NCI-H146 treated with DMSO at 0.1 percent for 48 hours (cell line): ENCODE measurements around the gene NKAIN4.

Experiments used
- DNase-seq: peaks from one replicate; lab custom pipeline; 2025; ENCODE audit not compliant: unreplicated experiment; lab: John Stamatoyannopoulos, UW

The NKAIN4 gene

DNA sequence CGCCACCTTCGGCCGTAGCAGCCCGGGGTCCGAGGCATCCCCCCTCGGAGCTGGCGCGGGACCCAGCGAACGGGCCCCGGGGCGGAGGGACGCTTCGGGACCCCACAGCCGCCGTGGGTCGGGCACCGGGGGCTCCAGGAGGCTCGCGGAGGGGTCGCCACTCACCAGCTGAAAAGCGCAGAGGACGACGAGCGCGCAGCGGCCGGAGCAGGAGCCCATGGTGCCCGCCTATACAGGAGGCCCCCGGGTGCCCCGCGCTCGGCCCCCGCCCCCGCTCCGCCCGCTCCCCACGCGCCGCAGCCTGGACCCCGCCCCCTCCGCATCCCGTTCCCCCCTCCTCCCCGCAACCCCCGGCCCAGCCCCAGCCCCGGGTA lies at the start of gene NKAIN4:
TSS of gene NKAIN4 (minus strand) at position 232 of the 374 bp plus-strand sequence. CDS start at position 219, 13 bp downstream.
- DNase-seq, result no peak

DNA sequence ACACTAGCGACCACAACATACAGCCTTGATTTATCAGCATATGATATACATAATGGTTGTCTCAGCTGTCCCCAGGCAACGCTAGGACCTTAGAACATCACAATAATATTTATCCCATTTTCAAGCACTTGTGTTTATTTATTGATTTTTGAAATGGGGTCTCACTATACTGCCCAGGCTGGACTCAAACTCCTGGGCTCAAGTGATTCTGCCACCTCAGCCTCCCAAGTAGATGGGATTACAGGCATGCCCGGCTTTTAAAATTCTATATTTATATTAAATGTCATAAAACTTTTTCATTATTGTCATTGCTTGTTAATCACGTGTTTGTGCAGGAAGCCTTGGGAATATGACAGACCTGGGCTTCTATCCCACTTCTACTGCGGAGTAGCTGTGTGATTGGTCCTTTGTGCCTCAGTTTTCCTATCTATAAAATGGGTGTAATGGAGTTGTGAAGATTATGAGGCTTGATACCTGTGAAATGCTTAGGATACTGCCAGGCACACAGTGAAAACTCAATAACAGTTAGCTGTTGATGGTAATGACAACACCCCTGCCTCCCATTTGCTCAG lies 48.9 kb upstream of the NKAIN4 start:
- DNase-seq, result no peak

DNA sequence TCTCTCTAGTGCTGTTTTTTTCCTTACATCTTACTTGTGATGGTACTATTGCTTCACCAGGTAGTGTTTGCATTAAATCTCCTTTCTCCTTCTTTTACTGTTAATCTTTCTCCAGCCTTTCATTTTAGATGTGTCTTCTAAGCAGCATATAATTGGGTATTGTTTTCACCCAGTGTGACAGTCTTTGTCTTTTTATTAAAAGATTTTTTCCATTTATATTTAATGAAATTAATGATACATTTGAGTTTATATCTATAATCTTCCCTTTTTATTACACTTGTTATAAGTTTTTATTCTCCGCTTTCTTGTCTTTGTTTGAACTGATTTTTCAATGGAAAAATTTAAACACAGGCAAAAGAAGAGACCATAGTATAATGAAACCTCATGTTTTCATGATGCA lies 47.4 kb upstream of the NKAIN4 start:
- DNase-seq, result no peak

DNA sequence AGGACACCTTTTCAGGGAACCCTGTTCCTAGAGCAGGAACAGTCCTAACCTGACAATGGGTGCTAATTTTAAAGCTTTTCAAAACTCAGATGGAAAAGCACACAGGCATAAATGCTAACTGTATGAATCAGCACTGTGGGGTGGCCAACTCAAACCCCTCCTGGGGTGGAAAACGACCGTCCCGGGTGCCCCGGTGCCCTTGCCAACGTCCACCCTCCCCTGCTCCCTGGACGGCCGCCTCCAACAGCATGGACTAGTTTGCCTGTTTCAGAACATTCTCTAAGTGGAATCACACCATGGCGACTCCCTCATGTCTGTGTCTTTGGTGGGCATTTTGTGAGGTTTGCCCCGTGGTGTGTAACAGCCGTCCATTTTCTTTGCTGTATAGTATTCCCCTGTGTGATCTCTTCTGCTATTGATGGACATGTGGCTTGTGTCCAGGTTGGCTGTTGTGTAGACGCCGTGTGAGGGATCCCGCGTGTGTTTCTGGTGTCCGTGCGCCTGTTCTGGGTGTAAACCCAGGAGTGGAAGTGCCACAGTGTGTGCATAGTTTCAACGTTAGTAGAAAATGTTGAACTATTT lies 44.6 kb upstream of the NKAIN4 start:
- DNase-seq, result no peak

DNA sequence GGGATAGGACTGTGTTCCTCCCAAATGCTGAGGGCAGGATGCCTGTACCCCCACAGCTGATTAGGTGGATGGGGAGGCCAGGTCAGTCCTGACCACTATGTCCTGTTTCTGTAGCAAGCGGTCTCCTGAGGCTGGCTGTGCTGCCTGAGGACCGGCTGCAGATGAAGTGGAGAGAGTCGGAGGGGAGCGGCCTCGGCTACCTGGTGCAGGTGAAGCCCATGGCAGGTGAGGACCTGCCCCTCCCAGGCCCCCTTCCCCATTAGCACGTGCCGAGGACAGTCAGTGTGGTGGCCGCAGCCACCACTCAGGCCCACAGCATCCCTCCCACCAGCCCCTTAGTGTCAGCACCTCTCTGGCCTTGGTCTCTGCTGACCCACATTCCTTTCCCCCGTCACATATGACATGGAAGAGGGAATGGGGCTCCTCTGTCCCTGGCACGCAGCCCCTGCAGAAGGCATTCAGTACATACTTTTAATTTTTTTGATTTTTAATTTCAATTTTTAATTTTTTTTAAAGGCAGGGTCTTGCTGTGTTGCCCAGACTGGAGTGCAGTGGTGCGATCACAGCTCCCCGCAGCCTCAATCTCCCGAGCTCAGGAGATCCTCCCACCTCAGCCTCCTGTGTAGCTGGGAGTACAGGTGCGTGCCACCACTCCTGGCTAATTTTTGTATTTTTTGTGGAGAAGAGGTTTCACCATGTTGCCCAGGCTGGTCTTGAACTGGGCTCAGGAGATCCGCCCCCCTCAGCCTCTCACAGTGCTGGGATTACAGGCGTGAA lies 43.7 kb upstream of the NKAIN4 start:
- DNase-seq, result no peak

DNA sequence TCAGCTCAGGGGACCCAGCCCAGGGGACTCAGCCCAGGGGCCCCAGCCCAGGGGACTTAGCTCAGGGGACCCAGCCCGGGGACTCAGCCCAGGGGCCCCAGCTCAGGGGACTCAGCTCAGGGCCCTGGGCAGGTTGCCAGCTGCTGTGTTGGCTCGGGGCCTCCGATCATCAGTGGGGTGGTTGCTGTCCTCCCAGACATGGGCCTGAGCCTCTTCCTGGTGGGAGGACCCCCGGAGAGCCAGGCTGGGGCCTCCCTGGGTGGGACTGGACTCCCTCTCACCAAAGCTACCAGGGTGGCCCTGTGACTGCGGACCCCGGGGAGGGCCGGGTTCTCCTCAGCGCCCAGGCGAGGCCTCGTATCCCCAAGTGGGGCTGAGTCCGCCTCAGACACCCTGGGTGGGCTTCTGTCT lies 43.1 kb upstream of the NKAIN4 start:
- no peak for DNase-seq

DNA sequence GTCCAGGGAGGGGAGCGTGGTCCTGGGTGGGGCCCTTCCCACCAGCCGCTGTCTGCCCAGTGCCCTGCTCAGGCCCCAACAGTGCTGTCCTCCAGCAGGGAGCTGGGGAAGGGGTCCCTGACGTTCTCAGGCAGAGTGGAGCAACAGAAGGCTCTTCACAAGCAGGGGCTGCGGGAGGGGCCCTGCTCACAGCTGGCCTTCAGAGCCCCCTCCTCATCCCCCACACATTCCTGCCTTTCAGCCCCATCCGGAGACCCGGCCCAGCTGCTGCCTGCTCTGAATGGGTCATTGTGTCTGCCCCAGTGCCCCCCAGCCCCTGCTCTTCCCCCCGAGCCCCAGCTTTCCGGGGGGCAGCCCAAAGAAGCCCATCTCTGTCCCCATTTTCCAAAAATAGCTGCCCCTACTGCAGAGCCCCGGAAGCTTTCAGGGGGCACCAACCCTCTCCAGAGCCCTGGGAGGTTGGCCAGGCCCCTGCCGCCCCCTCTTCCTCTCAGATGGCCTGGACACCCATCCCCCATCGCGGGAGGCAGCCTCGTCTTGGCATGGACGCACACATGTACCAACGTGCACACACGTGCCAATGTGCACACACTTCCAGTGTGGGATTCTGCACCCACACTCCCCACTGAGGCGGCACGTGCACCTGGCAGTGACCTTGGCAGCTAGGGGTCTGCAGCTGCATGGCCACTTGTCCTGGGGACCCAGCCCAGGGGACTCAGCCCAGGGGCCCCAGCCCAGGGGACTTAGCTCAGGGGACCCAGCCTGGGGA lies 42.5 kb upstream of the NKAIN4 start:
- no peak for DNase-seq

DNA sequence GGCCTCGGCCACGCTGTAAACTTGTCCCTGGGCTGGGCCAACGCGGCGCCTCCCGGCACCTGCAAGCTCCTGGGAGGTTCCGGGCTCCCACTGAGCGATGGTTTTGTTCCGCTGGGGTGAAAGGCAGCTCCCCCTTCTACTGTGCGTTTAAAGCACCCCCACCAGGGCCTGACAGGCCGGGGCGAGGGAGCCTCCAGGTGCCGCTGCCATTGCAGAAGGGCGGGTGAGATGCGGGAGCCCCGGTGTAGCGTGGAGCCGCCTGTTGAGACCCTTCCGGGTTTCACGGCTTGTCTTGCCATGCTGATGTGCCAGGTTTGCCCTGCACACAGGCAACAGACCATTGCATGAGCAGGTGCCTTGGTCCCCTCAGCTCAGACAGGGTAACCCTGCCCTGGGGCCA lies 41.6 kb upstream of the NKAIN4 start:
- peak; percentile 15 for DNase-seq

DNA sequence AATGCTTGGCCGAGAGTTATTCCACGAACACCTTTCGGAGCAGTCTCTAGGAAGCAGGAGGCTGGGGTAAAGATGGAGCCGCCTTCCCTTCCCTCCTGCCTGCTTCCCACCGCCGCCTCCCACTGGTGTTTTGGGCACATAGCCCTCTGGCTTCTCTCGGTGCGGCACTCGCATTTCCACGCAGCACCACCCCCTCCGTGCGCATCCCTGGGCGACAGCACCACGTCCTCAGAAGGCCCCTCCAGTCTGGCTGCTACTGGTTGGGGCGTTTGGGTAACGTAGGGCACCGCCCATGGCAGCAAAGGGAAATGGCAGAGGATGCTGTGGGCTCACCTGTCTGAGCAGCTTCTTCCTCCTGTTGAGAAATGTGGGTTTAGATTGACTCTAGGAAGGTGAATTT lies 41.2 kb upstream of the NKAIN4 start:
- no peak for DNase-seq

DNA sequence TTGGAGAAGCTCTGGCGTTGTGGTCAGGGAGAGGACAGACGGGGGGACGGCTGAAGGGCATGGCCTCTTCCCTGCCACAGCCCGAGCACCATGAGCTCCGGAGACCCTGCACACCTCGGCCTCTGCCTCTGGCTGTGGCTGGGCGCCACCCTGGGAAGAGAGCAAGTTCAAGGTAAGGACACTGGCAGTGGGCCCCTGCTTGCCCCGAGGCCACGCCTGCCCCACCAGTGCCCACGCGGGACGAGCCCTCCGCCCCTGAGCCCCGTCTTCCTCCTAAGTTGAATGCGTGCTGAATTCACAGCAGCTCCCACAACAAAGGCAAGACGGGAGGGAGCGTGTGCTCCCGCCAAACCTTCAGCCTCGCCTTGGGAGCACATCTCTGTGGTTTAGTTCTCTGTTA lies 40.8 kb upstream of the NKAIN4 start:
- DNase-seq, result no peak

DNA sequence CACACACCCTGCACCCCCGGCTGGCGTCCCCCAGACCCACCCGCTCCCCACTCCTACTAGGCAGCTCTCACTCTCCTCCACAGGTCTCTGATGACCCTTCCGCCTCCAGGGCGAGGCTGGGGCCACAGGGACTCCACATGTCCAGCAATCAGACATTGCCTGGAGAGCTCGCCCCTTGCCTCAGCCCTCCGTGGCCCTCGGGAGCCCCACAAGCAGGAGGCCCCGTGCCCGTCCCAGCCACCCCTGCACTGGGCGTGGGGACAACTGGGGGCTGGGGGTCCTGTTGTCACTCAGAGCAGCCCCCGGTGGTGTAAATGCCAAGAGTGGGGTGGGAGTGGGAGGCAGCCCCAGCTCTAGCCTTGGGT lies 40.3 kb upstream of the NKAIN4 start:
- DNase-seq, result no peak

DNA sequence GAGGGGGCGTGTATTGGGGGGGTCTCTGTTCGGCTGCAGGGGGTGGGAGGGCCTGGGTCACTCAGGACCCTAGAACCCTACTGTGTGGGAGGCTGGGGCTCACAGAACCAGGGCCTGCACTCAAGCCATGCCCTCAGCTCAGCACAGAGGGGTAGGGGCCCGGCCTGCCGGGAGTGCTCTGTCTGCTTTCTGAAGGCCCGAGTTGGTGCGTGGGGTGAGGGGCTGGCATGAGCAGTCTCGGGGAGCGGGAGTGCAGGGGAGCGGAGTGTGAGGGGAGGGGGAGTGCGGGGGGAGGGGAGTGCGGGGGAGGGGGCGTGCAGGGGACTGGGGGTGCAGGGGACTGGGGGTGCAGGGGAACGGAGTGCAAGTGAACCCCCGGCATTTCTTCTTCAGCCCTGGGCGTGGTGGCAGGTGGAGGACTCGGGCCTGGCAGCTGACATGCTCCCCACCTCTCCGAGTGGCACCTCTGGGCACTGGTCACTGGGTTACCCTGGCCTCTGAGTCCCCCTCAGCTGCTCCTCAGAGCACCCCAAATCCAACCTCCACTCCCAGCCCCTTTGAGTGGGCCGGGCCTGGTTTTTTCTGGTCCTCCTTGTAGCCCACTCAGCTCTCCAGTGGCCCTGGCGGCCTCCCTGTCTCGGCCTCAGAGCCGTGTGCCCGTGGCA lies 39.7 kb upstream of the NKAIN4 start:
- no peak for DNase-seq

DNA sequence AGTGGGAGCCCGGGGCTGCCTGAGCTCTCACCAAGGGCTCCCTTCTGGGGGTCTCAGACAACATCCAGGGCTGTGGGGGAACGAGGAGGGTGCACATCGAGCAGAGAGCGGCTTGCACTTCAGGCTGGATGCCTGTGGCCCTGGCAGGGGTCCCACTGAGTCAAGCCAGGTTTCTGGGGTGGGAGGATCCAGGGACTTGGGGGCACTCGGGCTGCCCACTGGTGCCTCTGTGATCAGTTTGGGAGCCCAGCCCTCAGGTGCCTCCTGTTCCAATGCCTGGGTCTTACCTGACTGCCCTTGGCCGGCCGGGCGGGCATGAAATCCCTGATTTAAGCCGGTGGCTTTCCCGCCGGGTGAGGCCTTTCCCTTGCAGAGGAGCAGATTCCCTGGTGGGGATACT lies 39.2 kb upstream of the NKAIN4 start:
- no peak for DNase-seq

DNA sequence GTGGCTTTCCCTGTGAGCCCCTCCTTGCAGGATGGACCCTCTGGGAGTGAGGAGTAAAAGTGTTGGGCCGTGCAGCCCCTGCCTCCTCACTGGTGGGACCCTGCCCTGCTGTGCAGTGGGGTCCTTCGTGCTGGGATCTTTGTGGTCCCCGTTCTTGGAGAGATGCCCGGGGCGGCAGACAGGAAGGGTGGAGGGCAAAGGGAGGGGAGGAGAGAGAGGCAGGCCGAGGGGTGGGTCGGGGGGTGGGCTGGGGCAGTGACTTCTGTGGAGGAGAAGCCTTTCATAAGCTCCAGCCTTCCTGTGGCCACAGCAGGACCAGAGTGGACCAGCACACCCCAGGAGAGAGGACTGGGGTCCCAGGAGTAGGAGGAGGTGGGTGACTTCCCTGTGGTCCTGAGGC lies 38.6 kb upstream of the NKAIN4 start, which contains the start of gene COL20A1:
TSS of gene COL20A1 (plus strand) at position 283 of the 400 bp plus-strand sequence. CDS start 1,922 bp downstream, outside the sequence.
- DNase-seq, result no peak

DNA sequence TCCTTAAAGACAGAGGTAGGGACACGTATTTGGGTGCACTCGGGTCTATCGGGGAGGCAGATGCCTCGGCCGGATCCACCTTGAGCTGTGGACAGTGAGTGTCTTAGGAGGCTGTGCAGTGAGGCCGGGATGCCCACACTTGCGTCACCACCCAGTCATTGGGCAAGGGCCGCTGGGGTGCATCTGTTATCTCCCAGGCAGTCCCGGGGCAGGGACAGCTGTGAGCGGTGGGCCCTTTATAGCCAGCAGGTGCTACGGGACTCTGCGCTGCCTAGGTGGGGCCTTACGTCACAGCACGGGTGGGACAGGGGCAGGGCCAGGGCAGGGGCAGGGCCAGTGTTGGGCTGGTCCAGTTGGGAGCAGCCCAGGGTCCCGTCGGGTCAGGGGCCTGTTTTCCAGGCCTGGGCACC lies 38.0 kb upstream of the NKAIN4 start:
- no peak for DNase-seq

DNA sequence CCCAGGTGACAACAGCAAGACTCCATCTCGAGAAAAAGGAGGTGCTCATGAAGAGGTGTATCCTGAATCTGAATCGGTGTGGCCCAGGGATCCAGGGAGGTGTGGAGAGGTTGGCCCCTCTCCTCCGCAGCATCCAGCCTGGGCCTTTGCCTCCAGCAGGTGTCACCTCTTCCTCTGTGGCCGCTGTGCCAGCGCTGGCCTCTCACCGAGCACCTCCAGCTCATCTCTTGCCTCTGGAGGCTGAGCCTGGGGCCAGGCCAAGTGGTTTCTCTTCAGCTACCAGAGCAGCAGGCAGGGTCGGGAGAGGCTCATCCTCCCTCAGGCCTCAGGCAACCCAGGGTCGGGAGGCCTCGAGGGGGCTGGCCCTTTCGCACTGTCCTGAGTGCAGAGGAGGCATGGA lies 37.5 kb upstream of the NKAIN4 start:
- DNase-seq, result no peak

DNA sequence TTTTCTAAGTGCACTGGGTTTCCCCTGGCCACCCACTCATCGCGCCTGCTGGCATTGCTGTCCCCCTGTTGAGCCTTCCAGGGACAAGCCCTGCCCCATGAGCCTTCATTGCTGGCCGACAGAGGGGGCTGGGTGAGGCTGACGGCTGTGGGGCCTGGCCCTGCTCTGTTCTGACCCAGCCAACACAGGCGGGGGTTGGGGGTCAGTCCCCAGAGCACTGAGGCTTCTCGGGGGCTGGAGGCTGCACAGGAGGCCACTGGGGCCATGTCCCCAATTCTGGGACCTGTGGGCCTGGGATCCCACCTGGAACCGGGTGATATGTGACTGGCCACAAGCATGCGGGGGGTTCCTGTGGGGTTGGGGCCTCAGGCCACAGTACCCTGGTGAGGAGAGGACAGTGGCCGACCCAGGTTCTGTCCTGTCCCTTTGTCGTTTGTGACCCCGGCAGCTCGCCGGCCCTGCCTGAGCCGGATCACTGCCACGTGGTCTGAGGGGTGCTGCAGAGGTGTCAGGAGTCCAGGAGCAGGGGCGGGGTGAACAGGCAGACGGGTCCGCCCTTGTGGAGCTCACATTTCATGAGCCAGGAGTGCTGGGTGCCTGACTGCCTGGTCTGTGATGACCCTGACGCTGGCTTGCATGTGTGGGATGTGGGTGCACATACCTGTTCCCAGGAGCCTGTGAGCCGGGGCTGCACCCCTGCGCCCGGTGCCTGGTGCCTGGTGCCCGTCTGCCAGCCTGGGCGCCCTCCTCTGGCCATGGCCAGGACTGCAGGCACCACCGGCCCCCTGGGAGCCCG lies 36.6 kb upstream of the NKAIN4 start:
- no peak for DNase-seq

DNA sequence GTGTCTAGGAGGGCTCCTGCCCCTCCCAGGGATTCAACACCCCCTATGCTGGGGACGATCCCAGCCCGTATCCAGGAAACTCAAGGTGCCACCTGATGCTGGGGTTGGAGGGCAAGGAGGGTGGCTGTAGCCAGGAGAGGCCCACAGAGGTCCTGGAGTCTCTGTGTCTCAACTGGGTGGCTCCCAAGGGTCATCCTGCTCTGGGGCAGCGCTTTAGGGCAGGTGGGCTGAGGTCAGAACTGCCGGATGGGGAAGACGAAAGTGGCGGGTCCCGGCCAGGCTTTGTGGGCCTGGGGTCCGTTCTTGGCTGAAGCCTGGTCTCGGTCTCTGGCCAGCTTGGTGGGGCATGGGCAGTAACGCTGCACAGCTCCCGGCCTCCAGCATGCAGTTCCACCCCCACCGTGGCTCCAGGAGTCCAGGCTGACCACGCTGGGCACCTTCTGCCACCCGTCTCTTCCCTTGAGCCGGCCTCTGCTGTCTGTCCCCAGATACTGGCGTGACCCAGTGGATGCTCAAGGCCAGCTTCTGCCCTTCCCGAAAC lies 35.9 kb upstream of the NKAIN4 start:
- DNase-seq, result no peak

DNA sequence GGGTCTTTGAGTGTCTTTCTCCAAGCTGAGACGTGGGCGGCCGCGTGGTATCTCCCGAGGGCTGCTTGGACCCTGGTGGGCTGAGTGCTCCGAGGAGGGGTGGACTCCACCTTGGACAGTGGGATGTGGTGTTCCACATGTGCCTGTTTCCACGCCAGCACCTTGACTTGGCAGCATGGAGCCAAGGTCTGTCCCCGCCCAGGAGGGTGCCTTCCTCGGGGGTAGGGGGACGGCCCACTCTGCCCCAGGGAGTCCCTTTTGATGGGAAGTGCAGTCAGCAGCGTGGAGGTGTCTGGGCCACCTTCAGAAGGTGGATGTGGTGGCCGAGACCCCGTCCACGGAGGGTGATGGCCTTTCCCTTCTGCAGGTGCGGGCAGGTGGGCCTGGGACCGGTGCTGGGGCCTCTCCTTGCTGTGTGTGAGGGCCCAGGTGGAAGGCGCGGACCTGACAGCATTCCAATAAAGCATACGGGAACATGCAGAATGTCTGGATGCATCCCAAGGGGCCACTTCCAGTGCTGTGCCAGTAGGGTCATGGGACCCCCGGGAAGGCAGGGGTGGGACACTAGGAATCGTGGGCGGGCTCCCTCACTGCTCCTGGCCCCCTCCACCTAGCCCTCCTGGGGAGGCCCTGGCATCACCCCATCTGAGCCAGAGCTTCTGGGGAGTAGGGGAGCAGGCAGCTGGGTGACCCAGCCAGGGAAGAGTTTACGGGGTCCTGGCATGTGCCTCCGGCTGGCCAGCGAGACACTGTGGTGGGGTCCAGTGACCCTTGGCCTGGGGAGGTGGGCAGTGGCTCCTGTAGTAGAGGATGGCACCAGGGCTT lies 35.3 kb upstream of the NKAIN4 start:
- DNase-seq, result no peak
